GM12878 (cell line): ENCODE results near the gene CYS1. TPM values are rescaled to one million over a fixed set of nuclear protein-coding genes. Genes with fewer than 3 reads are reported as not detected.

ENCODE experiments used
- ATAC-seq: fragments of 200-7000 bp; cut with Tn5 transposase; 3 replicates; pipeline ENCODE4 v1.9.1; 2020; ENCODE audit warnings: mild to moderate bottlenecking, moderate library complexity
- BruUV-seq: library from RNA; stranded (reverse); fragments of 400-500 nt; replicated peaks from 2 replicates; lab custom pipeline; 2021; lab: Mats Ljungman, UMichigan
- CTCF ChIA-PET: fragments of 300-600 bp; sonication (Branson Sonifier 250); formaldehyde crosslinking; extraction: SDS; loops from one replicate; lab custom pipeline; 2021; ENCODE audit warnings: inconsistent platforms; lab: Yijun Ruan, JAX
- POLR2A ChIA-PET: fragments of 350-600 bp; formaldehyde crosslinking; extraction: SDS; loops from one replicate; lab custom pipeline; 2021; ENCODE audit warnings: inconsistent platforms; lab: Charles Lee
- RAD21 ChIA-PET: fragments of 300-600 bp; sonication (Branson Sonifier 250); formaldehyde crosslinking; loops from one replicate; lab custom pipeline; 2023; ENCODE audit warnings: antibody characterized with exemption; ENCODE audit not compliant: unreplicated experiment; lab: Charles Lee
- SMC1A ChIA-PET: fragments of 300-600 bp; sonication (Branson Sonifier 250); formaldehyde crosslinking; loops from one replicate; lab custom pipeline; 2023; ENCODE audit not compliant: unreplicated experiment, uncharacterized antibody; lab: Charles Lee
- DNase-seq: peaks from one replicate; pipeline ENCODE4 v3.0.0-alpha.2; 2011; ENCODE audit warnings: low read depth, low spot score
- FAIRE-seq: peaks from 3 replicates; lab custom pipeline; 2011; peaks lifted over from hg19 to GRCh38; lab: Jason Lieb, UNC
- H2AFZ ChIP-seq: 2 replicates; pipeline ENCODE4 v1.6.0; 2011; ENCODE audit warnings: low read depth, low read length, control low read depth; ENCODE audit not compliant: control insufficient read depth
- H3K27ac ChIP-seq: 2 replicates; pipeline ENCODE4 v1.5.1; 2011; ENCODE audit warnings: control low read depth; ENCODE audit not compliant: control insufficient read depth, insufficient read depth
- H3K27me3 ChIP-seq, 2 experiments: replicated peaks in 1 of 2; 2 replicates each; pipeline versions ENCODE4 v1.6.0 to v1.6.1; 2011; ENCODE audit warnings: low read length in 1 of 2; ENCODE audit not compliant: control insufficient read depth in 2 of 2, insufficient read depth in 2 of 2
- H3K36me3 ChIP-seq, 2 experiments: 2 replicates each; pipeline ENCODE4 v1.5.1; 2011; ENCODE audit warnings: low read length in 1 of 2; ENCODE audit not compliant: control insufficient read depth in 2 of 2, insufficient read depth in 2 of 2
- H3K4me1 ChIP-seq: 2 replicates; pipeline ENCODE4 v1.6.1; 2011; ENCODE audit warnings: mild to moderate bottlenecking, low read length, moderate library complexity, mixed read lengths; ENCODE audit not compliant: control insufficient read depth, insufficient read depth
- H3K4me2 ChIP-seq: 2 replicates; pipeline ENCODE4 v1.6.0; 2011; ENCODE audit warnings: control low read depth; ENCODE audit not compliant: control insufficient read depth, insufficient read depth
- H3K4me3 ChIP-seq: fragments of 200-600 bp; sonication (generic); 2 replicates; pipeline ENCODE4 v1.5.1; 2016
- H3K79me2 ChIP-seq: 2 replicates; pipeline ENCODE4 v1.6.0; 2011; ENCODE audit warnings: low read length; ENCODE audit not compliant: control insufficient read depth, insufficient read depth
- H3K9ac ChIP-seq: 2 replicates; pipeline ENCODE4 v1.8.0; 2011; ENCODE audit warnings: low read length, control low read depth, mixed read lengths; ENCODE audit not compliant: control insufficient read depth, insufficient read depth
- H3K9me3 ChIP-seq: replicated peaks from 3 replicates; pipeline ENCODE4 v1.5.1; 2011; ENCODE audit warnings: mild to moderate bottlenecking, low read length; ENCODE audit not compliant: control insufficient read depth, insufficient read depth
- H4K20me1 ChIP-seq: 2 replicates; pipeline ENCODE4 v1.6.0; 2011; ENCODE audit not compliant: control insufficient read depth, insufficient read depth
- EGR1 ChIP-seq, 2 experiments: IDR thresholded peaks; 1 replicate in 1 of 2; 2 replicates in 1 of 2; pipeline ENCODE4 v1.6.1; 2011 to 2012; ENCODE audit warnings: low read depth in 2 of 2, low read length in 2 of 2, borderline replicate concordance in 1 of 2, mild to moderate bottlenecking in 1 of 2, moderate library complexity in 1 of 2
- NR2F1 ChIP-seq: fragments of 450-650 bp; conservative IDR thresholded peaks from 2 replicates; pipeline ENCODE4 v1.6.1; 2017; ENCODE audit warnings: mild to moderate bottlenecking
- PAX5 ChIP-seq: IDR thresholded peaks from 2 replicates; pipeline ENCODE4 v1.6.1; 2011; ENCODE audit warnings: low read depth, low read length, borderline replicate concordance
- PBX3 ChIP-seq: IDR thresholded peaks from 2 replicates; pipeline ENCODE4 v1.6.1; 2011; ENCODE audit warnings: mild to moderate bottlenecking, low read depth, low read length, moderate library complexity; ENCODE audit not compliant: insufficient replicate concordance
- POLR2AphosphoS5 ChIP-seq: IDR thresholded peaks from 2 replicates; pipeline ENCODE4 v1.6.1; 2011; ENCODE audit warnings: mild to moderate bottlenecking, low read length, inconsistent platforms
- RAD51 ChIP-seq: fragments of 450-650 bp; IDR thresholded peaks from 2 replicates; pipeline ENCODE4 v1.6.1; 2016; ENCODE audit warnings: moderate library complexity, mild to moderate bottlenecking, inconsistent platforms
- RBBP5 ChIP-seq: fragments of 200-600 bp; sonication (generic); conservative IDR thresholded peaks from 2 replicates; pipeline ENCODE4 v1.6.1; 2016
- SIX5 ChIP-seq: IDR thresholded peaks from 2 replicates; pipeline ENCODE4 v1.6.1; 2011; ENCODE audit warnings: mild to moderate bottlenecking, low read depth, low read length, moderate library complexity; ENCODE audit not compliant: severe bottlenecking
- SUPT20H ChIP-seq: IDR thresholded peaks from 2 replicates; pipeline ENCODE4 v1.6.1; 2011; ENCODE audit warnings: low read depth, mild to moderate bottlenecking, low read length, moderate library complexity, borderline replicate concordance; ENCODE audit not compliant: control insufficient read depth
- USF1 ChIP-seq: IDR thresholded peaks from 2 replicates; pipeline ENCODE4 v1.6.1; 2011; ENCODE audit warnings: borderline replicate concordance, low read depth, mild to moderate bottlenecking, moderate library complexity, mixed read lengths, low read length; ENCODE audit not compliant: insufficient read depth; ENCODE audit errors: extremely low read length
- YBX1 ChIP-seq: fragments of 450-650 bp; IDR thresholded peaks from 2 replicates; pipeline ENCODE4 v1.6.1; 2016; ENCODE audit warnings: antibody characterized with exemption
- WGBS: methylation state at CpG from one replicate; pipeline ENCODE4 v1.1.6; 2016; ENCODE audit warnings: low lambda C conversion rate; ENCODE audit not compliant: insufficient replicate concordance, insufficient coverage; ENCODE audit errors: missing lambda C conversion rate; 5-methylcytosine and 5-hydroxymethylcytosine counted together
- in situ Hi-C: fragments of 300-500 bp; cut with MboI; formaldehyde crosslinking; loops from 9 replicates; pipeline ENCODE4 v1.14.3; 2018; ENCODE audit warnings: mixed read lengths
- intact Hi-C: fragments of 100-400 bp; cut with micrococcal nuclease; formaldehyde crosslinking; loops from one replicate; pipeline ENCODE4 v1.14.2; 2022; ENCODE audit not compliant: unreplicated experiment
- polyA plus RNA-seq, 11 experiments: library from polyadenylated mRNA; depleted of rRNA in 4 of 11; unstranded in 6 of 11; stranded (reverse) in 5 of 11; fragments of >200 nt; fragmentation: Nextera tagmentation in 4 of 11; fragmentation: Illumina TruSeq in 1 of 11; extraction: Ambion mirVana in 4 of 11; extraction: Trizol in 1 of 11; gene quantifications; 1 replicate in 1 of 11; 2 replicates in 10 of 11; pipeline versions ENCODE4 v1.2.1 to v1.2.3, GENCODE V29; 2011 to 2016; ENCODE audit warnings: inconsistent platforms in 2 of 11, missing spikeins in 2 of 11, low read depth in 1 of 11
- total RNA-seq, 4 experiments: library from RNA; depleted of rRNA in 3 of 4; stranded (reverse); fragments of >200 nt in 3 of 4; fragmentation: Illumina TruSeq in 1 of 4; extraction: Trizol in 1 of 4; gene quantifications; 2 replicates each; pipeline versions ENCODE4 v1.2.1 to v1.2.3, GENCODE V29; 2013 to 2021
- TF ChIP-seq, protein P1 (sequence below): IDR thresholded peaks from 2 replicates; pipeline ENCODE4 v1.6.1; 2011; ENCODE audit warnings: low read depth, mild to moderate bottlenecking, low read length, moderate library complexity, borderline replicate concordance; ENCODE audit errors: extremely low read depth
- TF ChIP-seq, protein P2 (sequence below): fragments of 450-650 bp; conservative IDR thresholded peaks from 2 replicates; pipeline ENCODE4 v1.6.1; 2017; ENCODE audit warnings: mild to moderate bottlenecking, moderate library complexity

The CYS1 gene
- total and polyA plus RNA-seq, 10 of the 15 experiments (the other 5 are each of a cell fraction or from before 2014, with no cell fraction given), result 0.35 to 6.4 (median 2.5) TPM

GRCh38 chr2:10103179-10103578, 23.0 kb upstream of the CYS1 start:
- no peak for TF ChIP-seq SIX5
- no peak for TF ChIP-seq POLR2AphosphoS5
- TF ChIP-seq, protein P1, sequence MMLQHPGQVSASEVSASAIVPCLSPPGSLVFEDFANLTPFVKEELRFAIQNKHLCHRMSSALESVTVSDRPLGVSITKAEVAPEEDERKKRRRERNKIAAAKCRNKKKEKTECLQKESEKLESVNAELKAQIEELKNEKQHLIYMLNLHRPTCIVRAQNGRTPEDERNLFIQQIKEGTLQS, result no peak
- no peak for TF ChIP-seq PAX5
- TF ChIP-seq SUPT20H, result no peak
- TF ChIP-seq, protein P2, sequence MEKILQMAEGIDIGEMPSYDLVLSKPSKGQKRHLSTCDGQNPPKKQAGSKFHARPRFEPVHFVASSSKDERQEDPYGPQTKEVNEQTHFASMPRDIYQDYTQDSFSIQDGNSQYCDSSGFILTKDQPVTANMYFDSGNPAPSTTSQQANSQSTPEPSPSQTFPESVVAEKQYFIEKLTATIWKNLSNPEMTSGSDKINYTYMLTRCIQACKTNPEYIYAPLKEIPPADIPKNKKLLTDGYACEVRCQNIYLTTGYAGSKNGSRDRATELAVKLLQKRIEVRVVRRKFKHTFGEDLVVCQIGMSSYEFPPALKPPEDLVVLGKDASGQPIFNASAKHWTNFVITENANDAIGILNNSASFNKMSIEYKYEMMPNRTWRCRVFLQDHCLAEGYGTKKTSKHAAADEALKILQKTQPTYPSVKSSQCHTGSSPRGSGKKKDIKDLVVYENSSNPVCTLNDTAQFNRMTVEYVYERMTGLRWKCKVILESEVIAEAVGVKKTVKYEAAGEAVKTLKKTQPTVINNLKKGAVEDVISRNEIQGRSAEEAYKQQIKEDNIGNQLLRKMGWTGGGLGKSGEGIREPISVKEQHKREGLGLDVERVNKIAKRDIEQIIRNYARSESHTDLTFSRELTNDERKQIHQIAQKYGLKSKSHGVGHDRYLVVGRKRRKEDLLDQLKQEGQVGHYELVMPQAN, result no peak
- TF ChIP-seq PBX3, result no peak
- no peak for TF ChIP-seq USF1
- no peak for TF ChIP-seq EGR1 (IDR thresholded peaks at IDR 0.05; ENCODE audit: borderline replicate concordance in 1 of 2, low read depth in 2 of 2, low read length in 2 of 2)
- TF ChIP-seq NR2F1, result no peak
- TF ChIP-seq RAD51, result no peak
- TF ChIP-seq YBX1, result no peak
- no peak for TF ChIP-seq RBBP5
- no peak for FAIRE-seq
- H3K4me1 ChIP-seq, result peaks cover 2% of the 10 kb centered on the region; the same call in 1 of the 2 replicates
- 97% methylated on average over 6 of the region's 6 CpGs for WGBS
- SMC1A ChIA-PET, result interaction anchor here (1.2 to 12.5 kb wide), 3 partner anchors 12 to 306 kb away, joined by 3 to 236 read pairs (median 24); no protein-coding TSS in a partner anchor
- no peaks in the 10 kb centered on the region for H4K20me1 ChIP-seq
- H2AFZ ChIP-seq, result no peak overlapping the region
- no peak overlapping the region for H3K4me2 ChIP-seq
- intact Hi-C loops, result no loop called here
- H3K79me2 ChIP-seq, result no peaks in the 10 kb centered on the region
- ATAC-seq, result no peak
- POLR2A ChIA-PET, result interaction anchor here (0.6 to 2.2 kb wide), 3 partner anchors 13 to 29 kb away, joined by 3 to 8 read pairs (median 6); no protein-coding TSS in a partner anchor
- no peaks in the 10 kb centered on the region; the same call in 2 of the 3 replicates for H3K9me3 ChIP-seq
- H3K27ac ChIP-seq, result no peak overlapping the region
- no peak for DNase-seq
- no peaks in the 10 kb centered on the region for H3K27me3 ChIP-seq
- no TSS peak for BruUV-seq
- CTCF ChIA-PET, result interaction anchor here (1.2 to 31.8 kb wide), 7 partner anchors 8 to 332 kb away, joined by 3 to 983 read pairs (median 5); partner anchors contain the start of gene CYS1
- in situ Hi-C loops, result no loop called here
- no peak overlapping the region for H3K9ac ChIP-seq
- no peaks in the 10 kb centered on the region; a peak in 1 of 4 replicates for H3K36me3 ChIP-seq
- RAD21 ChIA-PET, result interaction anchor here (1.9 kb wide), 1 partner anchor 31 kb away, joined by 7 read pairs; no protein-coding TSS in a partner anchor
- H3K4me3 ChIP-seq, result no peak overlapping the region
